H1 (cell line): ENCODE measurements around the gene LRRC40. TPM values are rescaled to one million over a fixed set of nuclear protein-coding genes. Genes with fewer than 3 reads are reported as not detected.

ENCODE experiments used
- CTCF ChIA-PET: fragments of 300-600 bp; sonication (Branson Sonifier 250); formaldehyde crosslinking; loops from one replicate; lab custom pipeline; 2021; ENCODE audit not compliant: partially characterized antibody; lab: Charles Lee
- POLR2A ChIA-PET: fragments of 300-600 bp; sonication (Branson Sonifier 250); formaldehyde crosslinking; loops from one replicate; lab custom pipeline; 2021; ENCODE audit warnings: inconsistent platforms; ENCODE audit not compliant: partially characterized antibody; lab: Charles Lee
- DNase-seq, 2 experiments: peaks; one replicate each; pipeline versions ENCODE4 v3.0.0 to v3.0.0-alpha.2; 2010 to 2022; ENCODE audit warnings: low spot score in 2 of 2, low read depth in 1 of 2, mixed read lengths in 1 of 2
- FAIRE-seq: peaks from 2 replicates; lab custom pipeline; 2011; peaks lifted over from hg19 to GRCh38; lab: Jason Lieb, UNC
- H2AFZ ChIP-seq: 2 replicates; pipeline ENCODE4 v1.8.1; 2012; ENCODE audit warnings: low read length, inconsistent platforms
- H2AK5ac ChIP-seq: 2 replicates; pipeline ENCODE4 v1.6.1; 2013; ENCODE audit warnings: low read depth, low read length
- H2BK120ac ChIP-seq: replicated peaks from 2 replicates; pipeline ENCODE3; 2013; ENCODE audit warnings: low read depth, low read length, inconsistent platforms
- H2BK12ac ChIP-seq: 2 replicates; pipeline ENCODE4 v1.6.1; 2013; ENCODE audit warnings: low read depth, low read length
- H2BK15ac ChIP-seq: 2 replicates; pipeline ENCODE4 v1.6.1; 2013; ENCODE audit warnings: low read length
- H2BK20ac ChIP-seq: 2 replicates; pipeline ENCODE4 v1.6.1; 2013; ENCODE audit warnings: low read length
- H2BK5ac ChIP-seq: 2 replicates; pipeline ENCODE4 v1.6.1; 2013; ENCODE audit warnings: low read depth, low read length
- H3K14ac ChIP-seq: 2 replicates; pipeline ENCODE4 v1.6.1; 2013; ENCODE audit warnings: inconsistent platforms; ENCODE audit not compliant: insufficient read length
- H3K18ac ChIP-seq: 2 replicates; pipeline ENCODE4 v1.6.1; 2013; ENCODE audit warnings: low read length; ENCODE audit errors: extremely low read depth
- H3K23ac ChIP-seq: 2 replicates; pipeline ENCODE4 v1.6.1; 2013; ENCODE audit warnings: inconsistent platforms; ENCODE audit not compliant: insufficient read length
- H3K23me2 ChIP-seq: 2 replicates; pipeline ENCODE4 v1.6.1; 2013; ENCODE audit warnings: low read depth, low read length
- H3K27ac ChIP-seq: 2 replicates; pipeline ENCODE4 v1.6.1; 2011; ENCODE audit warnings: low read depth, low read length, inconsistent platforms
- H3K27me3 ChIP-seq, 4 experiments: replicated peaks in 1 of 4; 1 replicate in 1 of 4; 2 replicates in 3 of 4; pipeline versions ENCODE4 v1.6.1 to v1.8.1; 2011 to 2013; ENCODE audit warnings: low read length in 3 of 4, mild to moderate bottlenecking in 3 of 4, inconsistent platforms in 2 of 4, mixed read lengths in 2 of 4, moderate library complexity in 1 of 4; ENCODE audit not compliant: control insufficient read depth in 3 of 4, insufficient read depth in 3 of 4; ENCODE audit errors: extremely low read depth in 1 of 4
- H3K36me3 ChIP-seq, 4 experiments: 2 replicates each; pipeline versions ENCODE4 v1.6.1 to v1.8.1; 2011 to 2013; ENCODE audit warnings: mild to moderate bottlenecking in 4 of 4, low read length in 3 of 4, moderate library complexity in 2 of 4, control low read depth in 1 of 4, inconsistent platforms in 1 of 4; ENCODE audit not compliant: insufficient read depth in 4 of 4, control insufficient read depth in 2 of 4
- H3K4ac ChIP-seq: replicated peaks from 2 replicates; pipeline ENCODE3; 2013; ENCODE audit warnings: low read length, low read depth, mixed read lengths, inconsistent platforms; ENCODE audit not compliant: insufficient read length
- H3K4me1 ChIP-seq, 4 experiments: replicated peaks in 1 of 4; 1 replicate in 1 of 4; 2 replicates in 3 of 4; pipeline versions ENCODE4 v1.6.1 to v1.8.1; 2011 to 2013; ENCODE audit warnings: low read length in 3 of 4, inconsistent platforms in 2 of 4, mixed read lengths in 1 of 4; ENCODE audit not compliant: insufficient read depth in 4 of 4, control insufficient read depth in 3 of 4
- H3K4me2 ChIP-seq, 2 experiments: 2 replicates each; pipeline versions ENCODE4 v1.6.1 to v1.8.1; 2011 to 2013; ENCODE audit warnings: low read depth in 2 of 2, low read length in 2 of 2, control low read depth in 1 of 2, inconsistent platforms in 1 of 2, mild to moderate bottlenecking in 1 of 2; ENCODE audit not compliant: insufficient read depth in 1 of 2
- H3K4me3 ChIP-seq, 4 experiments: fragments of 200-600, 300-600 bp in 1 of 4; sonication (generic), shearing (Covaris generic), sonication (Bioruptor Twin) in 1 of 4; 2 replicates each; pipeline versions ENCODE4 v1.5.1 to v1.8.1; 2011 to 2016; ENCODE audit warnings: low read length in 4 of 4, low read depth in 3 of 4, control low read depth in 2 of 4, inconsistent platforms in 2 of 4, mild to moderate bottlenecking in 2 of 4, mixed read lengths in 1 of 4, moderate library complexity in 1 of 4; ENCODE audit not compliant: insufficient read depth in 2 of 4; ENCODE audit errors: extremely low read depth in 1 of 4
- H3K56ac ChIP-seq: replicated peaks from 2 replicates; pipeline ENCODE3; 2013; ENCODE audit warnings: low read depth, mild to moderate bottlenecking, mixed read lengths, low read length, inconsistent platforms; ENCODE audit not compliant: insufficient read length
- H3K79me1 ChIP-seq: 2 replicates; pipeline ENCODE4 v1.6.1; 2013; ENCODE audit warnings: low read depth, low read length, control low read depth
- H3K79me2 ChIP-seq, 2 experiments: 2 replicates each; pipeline versions ENCODE4 v1.6.1 to v1.8.1; 2012 to 2013; ENCODE audit warnings: low read length in 2 of 2, mild to moderate bottlenecking in 2 of 2, inconsistent platforms in 1 of 2; ENCODE audit not compliant: insufficient read depth in 2 of 2, control insufficient read depth in 1 of 2
- H3K9ac ChIP-seq, 4 experiments: replicated peaks in 1 of 4; 1 replicate in 1 of 4; 2 replicates in 3 of 4; pipeline versions ENCODE4 v1.6.1 to v1.8.1; 2011 to 2013; ENCODE audit warnings: low read depth in 3 of 4, low read length in 3 of 4, control low read depth in 2 of 4, mild to moderate bottlenecking in 2 of 4, moderate library complexity in 2 of 4, inconsistent platforms in 1 of 4; ENCODE audit errors: extremely low read depth in 1 of 4
- H3K9me3 ChIP-seq, 2 experiments: 2 replicates each; pipeline versions ENCODE4 v1.6.1 to v1.8.1; 2012 to 2013; ENCODE audit warnings: mild to moderate bottlenecking in 2 of 2, moderate library complexity in 2 of 2, control low read depth in 1 of 2, inconsistent platforms in 1 of 2, low read depth in 1 of 2, low read length in 1 of 2, mixed read lengths in 1 of 2; ENCODE audit not compliant: insufficient read depth in 2 of 2
- H4K20me1 ChIP-seq, 2 experiments: replicated peaks in 1 of 2; 2 replicates each; pipeline versions ENCODE3 to v1.8.1; 2011 to 2013; ENCODE audit warnings: inconsistent platforms in 2 of 2, low read length in 2 of 2, mild to moderate bottlenecking in 1 of 2; ENCODE audit not compliant: insufficient read depth in 2 of 2, control insufficient read depth in 1 of 2
- H4K5ac ChIP-seq: 2 replicates; pipeline ENCODE4 v1.6.1; 2013; ENCODE audit warnings: low read length, low read depth, mixed read lengths, inconsistent platforms; ENCODE audit not compliant: insufficient read length
- H4K8ac ChIP-seq: 2 replicates; pipeline ENCODE4 v1.8.0; 2013; ENCODE audit warnings: mild to moderate bottlenecking, moderate library complexity, low read length, inconsistent platforms; ENCODE audit not compliant: insufficient read depth; ENCODE audit errors: extremely low read depth
- H4K91ac ChIP-seq: replicated peaks from 2 replicates; pipeline ENCODE3; 2013; ENCODE audit warnings: low read length, mixed read lengths, inconsistent platforms; ENCODE audit not compliant: insufficient read length
- BACH1 ChIP-seq: IDR thresholded peaks from 2 replicates; pipeline ENCODE4 v1.6.1; 2012; ENCODE audit warnings: low read length, improper control_type of control experiment
- EP300 ChIP-seq, 2 experiments: IDR thresholded peaks; 1 replicate in 1 of 2; 2 replicates in 1 of 2; pipeline ENCODE4 v1.6.1; 2011 to 2012; ENCODE audit warnings: low read depth in 2 of 2, low read length in 2 of 2, mild to moderate bottlenecking in 2 of 2, borderline replicate concordance in 1 of 2, inconsistent platforms in 1 of 2, moderate library complexity in 1 of 2
- PHF8 ChIP-seq: fragments of 200-600 bp; sonication (generic); conservative IDR thresholded peaks from 2 replicates; pipeline ENCODE4 v1.7.1; 2012; ENCODE audit warnings: low read depth, mild to moderate bottlenecking, inconsistent platforms, low read length, moderate library complexity
- POU5F1 ChIP-seq: IDR thresholded peaks from 2 replicates; pipeline ENCODE4 v1.6.1; 2011; ENCODE audit warnings: low read depth, mild to moderate bottlenecking, low read length, moderate library complexity
- USF2 ChIP-seq: IDR thresholded peaks from 2 replicates; pipeline ENCODE4 v1.6.1; 2011; ENCODE audit warnings: low read length, improper control_type of control experiment
- YY1 ChIP-seq: IDR thresholded peaks from 2 replicates; pipeline ENCODE4 v1.6.1; 2011; ENCODE audit warnings: low read depth, mild to moderate bottlenecking, low read length
- WGBS, 2 experiments: shearing (Covaris generic) in 1 of 2; methylation state at CpG; one replicate each; pipeline versions ENCODE4 v1.1.6 to v1.1.7; 2013 to 2015; ENCODE audit warnings: low lambda C conversion rate in 2 of 2, mixed read lengths in 2 of 2, inconsistent platforms in 1 of 2, low coverage in 1 of 2, missing lambda C conversion rate in 1 of 2; ENCODE audit not compliant: insufficient replicate concordance in 2 of 2, insufficient coverage in 1 of 2, insufficient read length in 1 of 2; ENCODE audit errors: extremely low coverage in 1 of 2, missing lambda C conversion rate in 1 of 2; 5-methylcytosine and 5-hydroxymethylcytosine counted together
- polyA plus RNA-seq, 7 experiments: library from polyadenylated mRNA; depleted of rRNA in 3 of 7; stranded (reverse) in 5 of 7; unstranded in 2 of 7; fragments of >200 nt in 5 of 7; fragments of 200-250 nt in 2 of 7; gene quantifications; 1 replicate in 5 of 7; 2 replicates in 1 of 7; 4 replicates in 1 of 7; pipeline versions ENCODE4 v1.2.1 to v1.2.3, GENCODE V29; 2011 to 2013; ENCODE audit warnings: missing spikeins in 2 of 7, mixed read lengths in 2 of 7
- total RNA-seq: library from RNA; stranded (reverse); fragmentation: NEBNext Ultra II Directional; extraction: Animal tissue kit (Norgen Biotek cat#: 25700); gene quantifications from 2 replicates; pipeline ENCODE4 v1.2.1, GENCODE V29; 2021

LRRC40 gene
- total and polyA plus RNA-seq, 2 of the 8 experiments (the other 6 are each of a cell fraction or from before 2014, with no cell fraction given), result 13.4 to 30.8 TPM

GRCh38 chr1:70202173-70202758, 3.1 kb downstream of the LRRC40 start:
- Histone ChIP-seq H4K8ac (no peak overlapping the region), H2AFZ (no peak overlapping the region), H2BK20ac (no peak overlapping the region), H2BK5ac (no peak overlapping the region), H3K4me1 (peaks cover 0 to 3% (median 0%) of the 10 kb centered on the region in 4 experiments; a peak in 1 of 7 replicates), H3K14ac (no peak overlapping the region), H3K9me3 (no peaks in the 10 kb centered on the region), H3K23ac (no peak overlapping the region), H3K27ac (no peak overlapping the region), H3K4me2 (no peak overlapping the region), H3K23me2 (0 out of 2 replicates have a peak, but pooled peaks cover 1% of the 10 kb centered on the region), H3K27me3 (no peaks in the 10 kb centered on the region), H3K4ac (no peak overlapping the region), H3K4me3 (no peak overlapping the region), H3K36me3 (no peaks in the 10 kb centered on the region; a peak in 1 of 8 replicates), H3K18ac (no peak overlapping the region), H2BK12ac (no peak overlapping the region), H3K56ac (no peak overlapping the region), H2BK15ac (no peak overlapping the region), H3K79me1 (peaks cover 2% of the 10 kb centered on the region), H3K79me2 (peaks cover 6 to 82% of the 10 kb centered on the region in 2 experiments), H2AK5ac (no peak overlapping the region), H4K20me1 (peaks cover 0 to 1% of the 10 kb centered on the region in 2 experiments), H4K91ac (no peak overlapping the region), H3K9ac (no peak overlapping the region), H4K5ac (no peak overlapping the region), H2BK120ac (no peak overlapping the region)
- WGBS, 2 experiments, result 78% methylated on average over 2 of the region's 2 CpGs; no CpG with 5 or more reads in 1 of the 2 experiments
- FAIRE-seq (no peak), DNase-seq (no peak)
- ChIA-PET CTCF (no interaction called here), POLR2A (interaction anchor here (1.3 kb wide), 2 partner anchors 14 to 19 kb away, joined by 4 read pairs; partner anchors contain the start of gene SRSF11)
- TF ChIP-seq BACH1 (no peak), POU5F1 (no peak), EP300 (IDR thresholded peaks at IDR 0.05; ENCODE audit: borderline replicate concordance in 1 of 2, low read depth in 2 of 2, low read length in 2 of 2) (no peak), YY1 (no peak), USF2 (no peak), PHF8 (no peak)
